A673 (cell line): ENCODE measurements around the gene ADGRL3. TPM values are rescaled to one million over a fixed set of nuclear protein-coding genes. Genes with fewer than 3 reads are reported as not detected.

Source experiments
- Bru-seq: library from RNA; stranded (reverse); fragments of 400-500 nt; gene quantifications from one replicate; lab custom pipeline; 2021; lab: Mats Ljungman, UMichigan
- BruChase-seq, 2 experiments: library from RNA; stranded (reverse); fragments of 400-500 nt; gene quantifications; one replicate each; lab custom pipeline; 2021; lab: Mats Ljungman, UMichigan
- BruUV-seq: library from RNA; stranded (reverse); fragments of 400-500 nt; replicated peaks from 2 replicates; lab custom pipeline; 2021; lab: Mats Ljungman, UMichigan
- CTCF ChIA-PET: fragments of 300-600 bp; sonication (Branson Sonifier 250); formaldehyde crosslinking; loops from one replicate; lab custom pipeline; 2022; ENCODE audit warnings: antibody characterized with exemption; lab: Charles Lee
- POLR2A ChIA-PET: fragments of 300-600 bp; sonication (Branson Sonifier 250); formaldehyde crosslinking; loops from one replicate; lab custom pipeline; 2022; ENCODE audit warnings: antibody characterized with exemption; ENCODE audit not compliant: low non-redundant PET; lab: Charles Lee
- DNase-seq: peaks from one replicate; pipeline ENCODE4 v3.0.0-alpha.2; 2015; ENCODE audit warnings: low spot score
- H3K27ac ChIP-seq: fragments of 200-600 bp; sonication (generic); 2 replicates; pipeline ENCODE4 v1.5.1; 2016; ENCODE audit warnings: mixed run types, low read depth, mild to moderate bottlenecking, mixed read lengths, antibody characterized with exemption, low read length; ENCODE audit not compliant: poor library complexity, severe bottlenecking
- H3K27me3 ChIP-seq: fragments of 200-600 bp; sonication (generic); replicated peaks from 2 replicates; pipeline ENCODE4 v1.6.1; 2017; ENCODE audit warnings: mixed run types, low read depth, mild to moderate bottlenecking, mixed read lengths, antibody characterized with exemption, low read length; ENCODE audit not compliant: insufficient read depth, poor library complexity
- H3K36me3 ChIP-seq: fragments of 200-600 bp; sonication (generic); 2 replicates; pipeline ENCODE4 v1.6.1; 2016; ENCODE audit warnings: mixed run types, mild to moderate bottlenecking, mixed read lengths, antibody characterized with exemption, low read length; ENCODE audit not compliant: insufficient read depth, poor library complexity, severe bottlenecking
- H3K4me1 ChIP-seq: fragments of 200-600 bp; sonication (generic); 2 replicates; pipeline ENCODE4 v1.6.1; 2017; ENCODE audit warnings: mixed run types, mild to moderate bottlenecking, mixed read lengths, antibody characterized with exemption, low read length; ENCODE audit not compliant: insufficient read depth, poor library complexity, severe bottlenecking
- H3K4me3 ChIP-seq: fragments of 200-600 bp; sonication (generic); 2 replicates; pipeline ENCODE4 v1.5.1; 2016; ENCODE audit warnings: low read depth, mixed run types, mild to moderate bottlenecking, mixed read lengths, low read length; ENCODE audit not compliant: poor library complexity, severe bottlenecking
- H3K9me3 ChIP-seq: fragments of 200-600 bp; sonication (generic); 2 replicates; pipeline ENCODE4 v1.6.1; 2016; ENCODE audit warnings: mixed run types, low read depth, mild to moderate bottlenecking, mixed read lengths, antibody characterized with exemption, low read length; ENCODE audit not compliant: poor library complexity, severe bottlenecking
- CTCF ChIP-seq: fragments of 300-800, 200-600 bp; sonication (generic); conservative IDR thresholded peaks from 2 replicates; pipeline ENCODE4 v1.5.1; 2017; ENCODE audit warnings: low read depth, mild to moderate bottlenecking, antibody characterized with exemption, low read length, moderate library complexity, mixed read lengths
- EZH2 ChIP-seq: fragments of 200-600 bp; sonication (generic); IDR thresholded peaks from 2 replicates; pipeline ENCODE4 v1.6.1; 2017; ENCODE audit warnings: borderline replicate concordance, low read depth, mild to moderate bottlenecking, mixed read lengths, antibody characterized with exemption, low read length; ENCODE audit not compliant: poor library complexity, severe bottlenecking
- intact Hi-C: fragments of 100-400 bp; cut with micrococcal nuclease; formaldehyde crosslinking; loops from one replicate; pipeline ENCODE4 v1.10.0; 2022; ENCODE audit not compliant: unreplicated experiment
- long read RNA-seq: library from polyadenylated mRNA; stranded (forward); transcript quantifications from one replicate; pipeline ENCODE4 v2.0.0, GENCODE V29; 2022
- total RNA-seq: library from RNA; stranded (reverse); gene quantifications from 2 replicates; pipeline ENCODE4 v1.2.3, GENCODE V29; 2021

ADGRL3 gene
- not detected in 2 replicates for total RNA-seq
- percentile 4 among the genes with signal in this experiment for Bru-seq, nascent RNA
- percentile 4 among the genes with signal in this experiment for BruChase-seq, experiment 1, labeled RNA remaining after a 2-hour chase
- BruChase-seq, experiment 2, labeled RNA remaining after a 6-hour chase = percentile 4 among the genes with signal in this experiment
- long read RNA-seq = 0 reads

GRCh38 chr4:61200187-61200915 is at the start of gene ADGRL3:
Gene ADGRL3, plus strand, starts transcription at chr4:61200326.
- TF ChIP-seq CTCF (no peak), EZH2 (peak; percentile 66)
- Histone ChIP-seq H3K9me3 (no peaks in the 10 kb centered on the region), H3K27ac (no peak within 1 kb of the TSS), H3K4me3 (peak within 1 kb of the TSS; percentile 31), H3K4me1 (no peaks in the 10 kb centered on the region), H3K27me3 (peaks cover 57% of the 10 kb centered on the region), H3K36me3 (no peaks in the 10 kb centered on the region)
- intact Hi-C loops = no loop called here
- DNase-seq = peak; percentile 0
- ChIA-PET POLR2A (no interaction called here), CTCF (no interaction called here)
- BruUV-seq = no TSS peak

GRCh38 chr4:61152433-61152832 is 47.7 kb upstream of the ADGRL3 start:
- Histone ChIP-seq H3K27me3 (no peaks in the 10 kb centered on the region), H3K36me3 (no peaks in the 10 kb centered on the region), H3K27ac (no peak overlapping the region), H3K4me1 (no peaks in the 10 kb centered on the region), H3K4me3 (no peak overlapping the region), H3K9me3 (no peaks in the 10 kb centered on the region)
- no peak for DNase-seq
- TF ChIP-seq EZH2 (no peak), CTCF (no peak)
- intact Hi-C loops = no loop called here
- BruUV-seq = no TSS peak
- ChIA-PET CTCF (no interaction called here), POLR2A (no interaction called here)

GRCh38 chr4:61160478-61160877 is 39.6 kb upstream of the ADGRL3 start:
- ChIA-PET POLR2A (no interaction called here), CTCF (no interaction called here)
- H3K4me3 ChIP-seq = no peak overlapping the region
- H3K36me3 ChIP-seq = no peaks in the 10 kb centered on the region
- DNase-seq = no peak
- intact Hi-C loops = no loop called here
- BruUV-seq = no TSS peak
- TF ChIP-seq CTCF (no peak), EZH2 (no peak)
- H3K27me3 ChIP-seq = no peaks in the 10 kb centered on the region
- H3K4me1 ChIP-seq = no peaks in the 10 kb centered on the region
- H3K9me3 ChIP-seq = no peaks in the 10 kb centered on the region
- H3K27ac ChIP-seq = no peak overlapping the region
